Adrenal gland (tissue), 12 donors: ENCODE results near the gene MAP2K5. TPM values are rescaled to one million over a fixed set of nuclear protein-coding genes. Genes with fewer than 3 reads are reported as not detected.
"Not testable (repeated sequence)": the region's sequence is repeated elsewhere in the genome, so short reads cannot be mapped to it uniquely, and the experiment has no call there.

Experiments used
- DNase-seq, 7 donors: peaks; one replicate each; pipeline ENCODE4 v3.0.0-alpha.2; 2019 to 2020
- H3K27ac ChIP-seq, 5 donors: fragments of 200-600 bp; sonication (generic) in 4 of 5; 1 replicate in 3 of 5; 2 replicates in 2 of 5; pipeline versions ENCODE4 v1.5.1 to v1.8.0; 2016 to 2020; ENCODE audit warnings: mild to moderate bottlenecking in 1 of 5
- H3K27me3 ChIP-seq: fragments of 200-600 bp; 2 replicates; pipeline ENCODE4 v1.8.0; 2021
- H3K36me3 ChIP-seq, 2 donors: fragments of 200-600 bp; replicated peaks in 1 of 2; 1 replicate in 1 of 2; 2 replicates in 1 of 2; pipeline versions ENCODE4 v1.5.1 to v1.8.0; 2018 to 2022
- H3K4me1 ChIP-seq, 2 donors: fragments of 200-600 bp; replicated peaks in 1 of 2; 1 replicate in 1 of 2; 2 replicates in 1 of 2; pipeline versions ENCODE4 v1.5.1 to v1.8.0; 2018 to 2021
- H3K4me3 ChIP-seq, 4 donors: fragments of 200-600 bp; sonication (generic) in 3 of 4; one replicate each; pipeline ENCODE4 v1.5.1; 2016 to 2018
- H3K9me3 ChIP-seq, 3 donors: fragments of 200-600 bp; sonication (generic) in 1 of 3; replicated peaks in 1 of 3; 1 replicate in 2 of 3; 2 replicates in 1 of 3; pipeline versions ENCODE4 v1.5.1 to v1.8.0; 2016 to 2021
- CTCF ChIP-seq, 6 experiments: fragments of 450-650 bp in 4 of 6; fragments of 200-600 bp in 2 of 6; sonication (generic) in 1 of 6; IDR thresholded peaks; 1 replicate in 5 of 6; 2 replicates in 1 of 6; pipeline versions ENCODE4 v1.5.1 to v1.8.0; 2016 to 2021; ENCODE audit warnings: antibody characterized with exemption in 6 of 6, mild to moderate bottlenecking in 2 of 6, moderate library complexity in 1 of 6
- POLR2A ChIP-seq, 2 donors: fragments of 450-650 bp; IDR thresholded peaks; one replicate each; pipeline ENCODE4 v1.6.1; 2017; ENCODE audit warnings: antibody characterized with exemption in 2 of 2, mild to moderate bottlenecking in 2 of 2, moderate library complexity in 1 of 2
- WGBS, 4 donors: extraction: QIAGEN DNeasy Blood & Tissue Kit in 2 of 4; methylation state at CpG; one replicate each; pipeline versions ENCODE4 v1.1.5 to v1.1.7; 2013 to 2017; 5-methylcytosine and 5-hydroxymethylcytosine counted together
- intact Hi-C, 2 donors: fragments of 100-400 bp; cut with DNase I; formaldehyde crosslinking; loops; one replicate each; pipeline versions ENCODE4 v1.14.1 to v1.15.0; 2022 to 2023
- polyA plus RNA-seq, 3 donors: library from polyadenylated mRNA; stranded (reverse); fragments of 200-250 nt in 2 of 3; fragments of 350-450 nt in 1 of 3; fragmentation: Illumina TruSeq in 1 of 3; extraction: RNeasy Lipid Tissue Mini Kit (QIAGEN cat#74804) in 1 of 3; gene quantifications; one replicate each; pipeline ENCODE4 v1.2.3, GENCODE V29; 2013 to 2014
- total RNA-seq, 9 donors: library from RNA; depleted of rRNA in 4 of 9; stranded (reverse); fragments of >200 nt in 4 of 9; fragments of 120-200 nt in 1 of 9; fragmentation: NEBNext Ultra II Directional in 1 of 9; extraction: Animal tissue kit (Norgen Biotek cat#: 25700) in 1 of 9; gene quantifications; one replicate each; pipeline versions ENCODE4 v1.1.0 to v1.2.4, GENCODE V29; 2013 to 2023
- donor health status: healthy with polysubstance abuse.
- donor health status: Bipolar disorder and iron deficiency.
- donor health status: DM: yes; HTN: yes; CAD: no.
- donor health status: DM: no; HTN: no; CAD: no.
- donor health status: DM: no; HTN: no; CAD: no.
- donor health status: DM: yes; HTN: yes; CAD: no.

MAP2K5 gene
- total and polyA plus RNA-seq, 12 donors, result 10.3 to 33.8 (median 17.0) TPM

GRCh38 chr15:67660874-67661606 lies 118.5 kb downstream of the MAP2K5 start:
- no peaks in the 10 kb centered on the region for H3K9me3 ChIP-seq
- TF ChIP-seq CTCF (IDR thresholded peaks at IDR 0.05) (no peak), POLR2A (IDR thresholded peaks at IDR 0.05) (no peak)
- intact Hi-C loops, result no loop called here
- no peak overlapping the region for H3K4me3 ChIP-seq
- no peaks in the 10 kb centered on the region for H3K36me3 ChIP-seq
- 73 to 84% (median 76%) methylated on average over 2 of the region's 2 CpGs for WGBS, 4 donors
- H3K27ac ChIP-seq, result no peak overlapping the region
- no peaks in the 10 kb centered on the region for H3K27me3 ChIP-seq
- no peaks in the 10 kb centered on the region for H3K4me1 ChIP-seq
- no peak for DNase-seq

- TF ChIP-seq CTCF (IDR thresholded peaks at IDR 0.05), result no peak
- TF ChIP-seq POLR2A (IDR thresholded peaks at IDR 0.05), result no peak
- intact Hi-C loops, result no loop called here
- Histone ChIP-seq H3K36me3 (no peaks in the 10 kb centered on the region), H3K27ac (no peak overlapping the region), H3K4me3 (no peak overlapping the region), H3K4me1 (no peaks in the 10 kb centered on the region), H3K9me3 (no peaks in the 10 kb centered on the region), H3K27me3 (no peaks in the 10 kb centered on the region)
- DNase-seq, result no peak
- WGBS, 4 donors, result 70 to 89% (median 77%) methylated on average over 2 of the region's 2 CpGs
Measured at GRCh38 chr15:67670647-67671305, 128.3 kb downstream of the MAP2K5 start.

- H3K27me3 ChIP-seq, intact Hi-C loops: not testable (repeated sequence)
- 96 to 100% (median 99%) methylated on average over 1 to 2 of the region's 2 CpGs for whole genome bisulfite sequencing, 4 donors
Measured at GRCh38 chr15:67672834-67673233, 130.3 kb downstream of the MAP2K5 start.

GRCh38 chr15:67674983-67675382 lies 132.5 kb downstream of the MAP2K5 start:
- WGBS, 4 donors, result 91 to 99% (median 95%) methylated on average over 3 of the region's 3 CpGs
- H3K4me1 ChIP-seq, result no peaks in the 10 kb centered on the region
- no peaks in the 10 kb centered on the region for H3K27me3 ChIP-seq
- TF ChIP-seq CTCF (IDR thresholded peaks at IDR 0.05) (no peak), POLR2A (IDR thresholded peaks at IDR 0.05) (no peak)
- no peak overlapping the region for H3K4me3 ChIP-seq
- H3K36me3 ChIP-seq, result no peaks in the 10 kb centered on the region
- no peak overlapping the region for H3K27ac ChIP-seq
- no peaks in the 10 kb centered on the region for H3K9me3 ChIP-seq
- intact Hi-C loops, result no loop called here
- DNase-seq, result no peak

More at GRCh38 chr15:67672834-67673233, 130.3 kb downstream of the MAP2K5 start:
- H3K4me3 ChIP-seq, H3K27ac ChIP-seq, H3K9me3 ChIP-seq, DNase-seq, H3K4me1 ChIP-seq, H3K36me3 ChIP-seq: not testable (repeated sequence)
